K562 (cell line): ENCODE data around the gene PBXIP1. TPM values are rescaled to one million over a fixed set of nuclear protein-coding genes. Genes with fewer than 3 reads are reported as not detected.

Experiments used
- ARID4B ChIP-seq: sonication (generic); formaldehyde crosslinking; IDR thresholded peaks from 2 replicates; pipeline ENCODE4 v1.8.0; 2022; ENCODE audit warnings: mild to moderate bottlenecking, missing genetic modification reagents
- DNMT1 ChIP-seq: fragments of 450-650 bp; IDR thresholded peaks from 2 replicates; pipeline ENCODE4 v1.6.1; 2016; ENCODE audit warnings: antibody characterized with exemption, mild to moderate bottlenecking
- ETV6 ChIP-seq, 3 experiments: fragments of 150-350 bp in 1 of 3; sonication (generic) in 1 of 3; formaldehyde crosslinking in 1 of 3; IDR thresholded peaks; 2 replicates each; pipeline versions ENCODE4 v1.6.1 to v1.8.0; 2014 to 2022; ENCODE audit warnings: borderline replicate concordance in 2 of 3, low read depth in 2 of 3, antibody characterized with exemption in 1 of 3, low read length in 1 of 3, mild to moderate bottlenecking in 1 of 3, missing genetic modification reagents in 1 of 3
- FOXK2 ChIP-seq, 2 experiments: fragments of 450-650 bp; IDR thresholded peaks in 1 of 2; conservative IDR thresholded peaks in 1 of 2; 2 replicates each; pipeline ENCODE4 v1.6.1; 2016; ENCODE audit warnings: low read depth in 2 of 2, mild to moderate bottlenecking in 1 of 2
- HOXB6 ChIP-seq: fragments of 250-450 bp; sonication (Bioruptor Pico); IDR thresholded peaks from 2 replicates; pipeline ENCODE4 v1.5.1; 2022; ENCODE audit warnings: mild to moderate bottlenecking, borderline replicate concordance
- KDM5B ChIP-seq: fragments of 200-600 bp; sonication (generic); IDR thresholded peaks from 2 replicates; pipeline ENCODE4 v1.6.1; 2012; ENCODE audit warnings: low read depth, mild to moderate bottlenecking, moderate library complexity, low read length, control low read depth, inconsistent platforms; ENCODE audit not compliant: insufficient replicate concordance
- MAFK ChIP-seq: IDR thresholded peaks from 2 replicates; pipeline ENCODE4 v1.6.1; 2011; ENCODE audit warnings: low read length, improper control_type of control experiment
- MEF2A ChIP-seq: IDR thresholded peaks from 2 replicates; pipeline ENCODE4 v1.6.1; 2011; ENCODE audit warnings: low read depth, mild to moderate bottlenecking, low read length, moderate library complexity; ENCODE audit not compliant: control insufficient read depth
- NBN ChIP-seq: fragments of 450-650 bp; IDR thresholded peaks from 2 replicates; pipeline ENCODE4 v1.6.1; 2016; ENCODE audit warnings: low read depth, mild to moderate bottlenecking
- NFXL1 ChIP-seq: fragments of 450-650 bp; formaldehyde crosslinking; IDR thresholded peaks from 2 replicates; pipeline ENCODE4 v1.4.0; 2021; ENCODE audit warnings: mild to moderate bottlenecking
- RBM25 ChIP-seq: fragments of 200-400 bp; formaldehyde crosslinking; IDR thresholded peaks from 2 replicates; pipeline ENCODE4 v1.6.1; 2018; ENCODE audit warnings: low read length, low read depth, moderate library complexity; ENCODE audit not compliant: severe bottlenecking
- RNF2 ChIP-seq: sonication (generic); IDR thresholded peaks from 2 replicates; pipeline ENCODE4 v1.6.1; 2016
- SMAD4 ChIP-seq: fragments of 250-450 bp; sonication (Bioruptor Pico); conservative IDR thresholded peaks from 2 replicates; pipeline ENCODE4 v1.8.0; 2021; ENCODE audit warnings: inconsistent platforms, mild to moderate bottlenecking, moderate library complexity
- SMARCA4 ChIP-seq: fragments of 450-650 bp; IDR thresholded peaks from 2 replicates; pipeline ENCODE4 v1.6.1; 2016
- TCFL5 ChIP-seq: fragments of 250-450 bp; sonication (Bioruptor Pico); conservative IDR thresholded peaks from 2 replicates; pipeline ENCODE4 v1.6.1; 2021; ENCODE audit warnings: mild to moderate bottlenecking, moderate library complexity, matching md5 sums
- TGIF2 ChIP-seq: sonication (generic); formaldehyde crosslinking; IDR thresholded peaks from 2 replicates; pipeline ENCODE4 v1.8.1; 2022; ENCODE audit warnings: mild to moderate bottlenecking, missing genetic modification reagents, moderate library complexity
- ZNF12 ChIP-seq: sonication (generic); formaldehyde crosslinking; IDR thresholded peaks from 2 replicates; pipeline ENCODE4 v1.4.0; 2020; ENCODE audit warnings: mild to moderate bottlenecking, missing genetic modification reagents
- ZNF280A ChIP-seq: fragments of 450-650 bp; IDR thresholded peaks from 2 replicates; pipeline ENCODE4 v1.6.1; 2018; ENCODE audit warnings: mild to moderate bottlenecking, low read depth; ENCODE audit not compliant: partially characterized antibody
- polyA plus RNA-seq, 8 experiments: library from polyadenylated mRNA; depleted of rRNA in 4 of 8; stranded (reverse) in 5 of 8; unstranded in 3 of 8; fragments of >200 nt; fragmentation: Nextera tagmentation in 2 of 8; fragmentation: Illumina TruSeq in 1 of 8; extraction: Ambion mirVana in 2 of 8; extraction: Trizol in 1 of 8; gene quantifications; 2 replicates each; pipeline versions ENCODE4 v1.2.1 to v1.2.3, GENCODE V29; 2011 to 2014; ENCODE audit warnings: inconsistent platforms in 1 of 8, missing spikeins in 1 of 8
- total RNA-seq, 7 experiments: library from RNA; depleted of rRNA in 6 of 7; stranded (reverse); fragments of >200 nt in 6 of 7; fragmentation: Illumina TruSeq in 2 of 7; extraction: Trizol in 2 of 7; gene quantifications; 2 replicates each; pipeline versions ENCODE4 v1.2.1 to v1.2.3, GENCODE V29; 2011 to 2021; ENCODE audit warnings: low replicate concordance in 1 of 7
- TF ChIP-seq, protein P1 (sequence below), 3 experiments: IDR thresholded peaks in 2 of 3; conservative IDR thresholded peaks in 1 of 3; 2 replicates each; pipeline ENCODE4 v1.5.1; 2011 to 2012; ENCODE audit warnings: low read length in 3 of 3, mild to moderate bottlenecking in 3 of 3, control low read depth in 2 of 3, improper control_type of control experiment in 1 of 3, inconsistent platforms in 1 of 3, low read depth in 1 of 3, mixed read lengths in 1 of 3, moderate library complexity in 1 of 3; ENCODE audit not compliant: insufficient read depth in 2 of 3

The PBXIP1 gene
- total and polyA plus RNA-seq, 9 of the 15 experiments (the other 6 are each of a cell fraction or from before 2014, with no cell fraction given), result 0.13 to 8.3 (median 5.8) TPM

GRCh38 chr1:154983776-154984466 lies 28.0 kb upstream of the PBXIP1 start (continued):
- no peak for TF ChIP-seq ZNF12 (CRISPR knock-in tag)
- no peak for TF ChIP-seq SMAD4 (CRISPR knock-in tag)
- TF ChIP-seq, protein P1, sequence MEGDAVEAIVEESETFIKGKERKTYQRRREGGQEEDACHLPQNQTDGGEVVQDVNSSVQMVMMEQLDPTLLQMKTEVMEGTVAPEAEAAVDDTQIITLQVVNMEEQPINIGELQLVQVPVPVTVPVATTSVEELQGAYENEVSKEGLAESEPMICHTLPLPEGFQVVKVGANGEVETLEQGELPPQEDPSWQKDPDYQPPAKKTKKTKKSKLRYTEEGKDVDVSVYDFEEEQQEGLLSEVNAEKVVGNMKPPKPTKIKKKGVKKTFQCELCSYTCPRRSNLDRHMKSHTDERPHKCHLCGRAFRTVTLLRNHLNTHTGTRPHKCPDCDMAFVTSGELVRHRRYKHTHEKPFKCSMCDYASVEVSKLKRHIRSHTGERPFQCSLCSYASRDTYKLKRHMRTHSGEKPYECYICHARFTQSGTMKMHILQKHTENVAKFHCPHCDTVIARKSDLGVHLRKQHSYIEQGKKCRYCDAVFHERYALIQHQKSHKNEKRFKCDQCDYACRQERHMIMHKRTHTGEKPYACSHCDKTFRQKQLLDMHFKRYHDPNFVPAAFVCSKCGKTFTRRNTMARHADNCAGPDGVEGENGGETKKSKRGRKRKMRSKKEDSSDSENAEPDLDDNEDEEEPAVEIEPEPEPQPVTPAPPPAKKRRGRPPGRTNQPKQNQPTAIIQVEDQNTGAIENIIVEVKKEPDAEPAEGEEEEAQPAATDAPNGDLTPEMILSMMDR (IDR thresholded peaks at IDR 0.05 in 2 of 3, conservative IDR thresholded peaks at IDR 0.05 in 1 of 3; ENCODE audit: insufficient read depth in 2 of 3, low read depth in 1 of 3, low read length in 3 of 3), result peak in 1 of 3 experiments; percentile 25; a peak in 2 of 6 replicates
- TF ChIP-seq SMARCA4, result no peak
- TF ChIP-seq RNF2, result no peak
- no peak for TF ChIP-seq ETV6 (IDR thresholded peaks at IDR 0.05; ENCODE audit: borderline replicate concordance in 1 of 2, low read depth in 2 of 2, low read length in 1 of 2)
- no peak for TF ChIP-seq ETV6 (CRISPR knock-in tag; IDR thresholded peaks at IDR 0.05; ENCODE audit: borderline replicate concordance)
- 0 out of 2 replicates have a peak, but pooled peaks have one; percentile 4 for TF ChIP-seq ARID4B (CRISPR knock-in tag)
- TF ChIP-seq TGIF2 (CRISPR knock-in tag), result no peak
- TF ChIP-seq ZNF280A, result no peak
- no peak for TF ChIP-seq TCFL5
- no peak for TF ChIP-seq RBM25
- no peak for TF ChIP-seq HOXB6 (CRISPR knock-in tag)
- no peak for TF ChIP-seq FOXK2 (conservative IDR thresholded peaks at IDR 0.05 in 1 of 2, IDR thresholded peaks at IDR 0.05 in 1 of 2; ENCODE audit: low read depth in 2 of 2)
- TF ChIP-seq NFXL1, result no peak
- no peak for TF ChIP-seq KDM5B
- no peak for TF ChIP-seq MAFK
- TF ChIP-seq MEF2A, result no peak
- no peak for TF ChIP-seq DNMT1
- TF ChIP-seq NBN, result no peak
